OCI-M2 (cell line): ENCODE measurements around the gene PGS1.
"Not testable (repeated sequence)": the region's sequence is repeated elsewhere in the genome, so short reads cannot be mapped to it uniquely, and the experiment has no call there.

Experiments used
- DNase-seq: peaks from one replicate; lab custom pipeline; 2025; ENCODE audit not compliant: unreplicated experiment; lab: John Stamatoyannopoulos, UW

PGS1 gene

GRCh38 chr17:78441271-78441971 lies 63.0 kb downstream of the PGS1 start:
- no peak for DNase-seq

- no peak for DNase-seq
Measured at GRCh38 chr17:78442648-78443218, 64.3 kb downstream of the PGS1 start.

- DNase-seq = no peak
Measured at GRCh38 chr17:78444392-78444791, 65.9 kb downstream of the PGS1 start.

GRCh38 chr17:78446833-78447232 lies 68.4 kb downstream of the PGS1 start:
- no peak for DNase-seq

GRCh38 chr17:78448356-78448993 lies 70.0 kb downstream of the PGS1 start:
- DNase-seq = no peak

DNA sequence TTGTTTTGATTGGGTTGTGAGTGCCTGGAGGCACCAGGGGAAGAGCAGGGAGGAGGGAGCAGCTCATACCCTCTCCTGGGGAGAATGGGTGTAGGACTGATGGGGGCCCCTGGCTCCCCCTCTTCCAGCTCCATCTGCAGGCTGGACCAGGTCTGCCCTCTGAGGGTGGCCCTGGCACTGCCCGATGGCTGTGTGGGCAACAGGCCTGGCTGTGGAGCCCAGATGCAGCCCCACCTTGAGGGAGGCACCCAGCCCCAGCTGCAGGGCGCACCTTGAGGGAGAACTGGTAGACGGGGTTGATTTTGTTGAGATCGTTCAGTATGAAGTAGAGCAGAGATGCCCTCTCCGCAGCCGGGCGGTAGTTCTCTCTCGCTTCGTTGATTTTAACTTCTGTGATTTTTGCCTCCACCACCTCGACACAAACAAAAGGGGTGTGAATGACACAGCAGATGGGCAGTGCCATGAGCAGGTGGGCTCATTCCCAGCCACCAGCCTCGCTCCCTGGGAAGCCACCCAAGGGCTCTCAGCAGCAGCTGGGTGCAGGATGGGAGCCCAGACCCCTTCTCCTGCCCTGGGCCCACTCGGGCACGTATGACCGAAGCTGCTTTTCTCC lies 71.6 kb downstream of the PGS1 start:
- no peak for DNase-seq

- no peak for DNase-seq
Measured at GRCh38 chr17:78450696-78451345, 72.4 kb downstream of the PGS1 start.

GRCh38 chr17:78451753-78452152 lies 73.3 kb downstream of the PGS1 start:
- no peak for DNase-seq

GRCh38 chr17:78454346-78454745 lies 75.9 kb downstream of the PGS1 start:
- DNase-seq = no peak

DNA sequence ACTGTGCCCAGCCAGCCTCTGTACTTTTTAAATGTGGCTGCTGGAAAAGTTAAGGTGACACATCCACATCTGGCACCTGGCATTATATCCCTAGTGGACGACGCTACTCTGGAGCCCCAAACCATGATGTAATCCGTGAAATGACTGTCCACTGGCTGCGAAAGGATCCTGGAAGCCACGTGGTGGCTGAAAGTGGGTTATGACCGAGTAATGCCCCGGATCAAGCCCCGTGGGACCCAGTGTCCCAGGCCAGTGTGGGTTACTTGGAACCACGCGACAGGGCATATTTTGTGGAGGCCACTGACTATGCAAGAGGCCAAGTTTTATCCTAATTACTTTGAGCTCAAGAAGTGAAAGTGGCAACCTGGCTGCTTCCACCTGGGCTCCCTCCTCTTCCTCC lies 79.6 kb downstream of the PGS1 start:
- no peak for DNase-seq

GRCh38 chr17:78458736-78459335 lies 80.4 kb downstream of the PGS1 start:
- DNase-seq = no peak

DNA sequence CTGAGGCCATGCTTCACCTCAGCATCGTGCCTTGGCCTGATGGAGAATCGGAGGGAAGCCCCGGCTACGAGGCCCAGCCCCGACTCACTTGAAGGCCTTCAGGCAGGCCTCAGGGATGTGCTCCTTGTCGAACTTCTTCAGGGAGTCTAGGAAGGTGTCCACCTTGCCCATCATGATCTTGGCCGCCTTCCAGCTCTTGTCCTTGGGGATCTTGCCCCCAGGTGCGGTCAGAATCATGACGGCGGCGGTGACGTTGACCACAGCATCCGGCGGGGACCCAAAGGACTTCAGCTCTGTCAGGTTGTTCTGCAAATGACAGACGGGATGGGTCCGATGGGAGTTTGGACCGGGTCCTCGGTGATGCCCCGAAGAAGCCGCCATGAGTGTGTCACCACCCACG lies 81.2 kb downstream of the PGS1 start:
- DNase-seq = no peak

DNA sequence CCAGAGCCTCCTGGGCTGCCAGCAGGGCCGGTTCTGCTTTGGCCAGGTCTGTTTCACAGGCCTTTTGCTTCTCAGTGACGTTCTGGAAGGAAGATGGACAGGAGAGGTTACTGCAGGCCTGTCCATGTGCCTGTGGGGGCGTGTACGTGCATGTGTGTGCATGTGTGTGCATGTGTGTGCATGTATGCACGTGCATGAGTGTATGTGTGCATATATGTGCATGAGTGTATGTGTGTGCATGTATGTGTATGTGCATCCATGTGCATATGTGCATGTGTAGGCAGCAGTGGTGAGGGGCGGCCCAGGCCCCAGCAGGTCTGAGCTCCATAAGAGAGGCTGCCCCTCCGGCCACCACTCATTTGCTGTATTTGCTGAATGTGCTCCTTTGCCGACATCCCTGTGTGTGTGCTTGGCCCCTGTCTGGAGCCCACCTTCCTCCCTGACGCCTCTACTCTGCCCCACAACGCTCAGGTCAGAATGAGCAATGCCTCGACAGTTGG lies 81.8 kb downstream of the PGS1 start:
- no peak for DNase-seq

DNA sequence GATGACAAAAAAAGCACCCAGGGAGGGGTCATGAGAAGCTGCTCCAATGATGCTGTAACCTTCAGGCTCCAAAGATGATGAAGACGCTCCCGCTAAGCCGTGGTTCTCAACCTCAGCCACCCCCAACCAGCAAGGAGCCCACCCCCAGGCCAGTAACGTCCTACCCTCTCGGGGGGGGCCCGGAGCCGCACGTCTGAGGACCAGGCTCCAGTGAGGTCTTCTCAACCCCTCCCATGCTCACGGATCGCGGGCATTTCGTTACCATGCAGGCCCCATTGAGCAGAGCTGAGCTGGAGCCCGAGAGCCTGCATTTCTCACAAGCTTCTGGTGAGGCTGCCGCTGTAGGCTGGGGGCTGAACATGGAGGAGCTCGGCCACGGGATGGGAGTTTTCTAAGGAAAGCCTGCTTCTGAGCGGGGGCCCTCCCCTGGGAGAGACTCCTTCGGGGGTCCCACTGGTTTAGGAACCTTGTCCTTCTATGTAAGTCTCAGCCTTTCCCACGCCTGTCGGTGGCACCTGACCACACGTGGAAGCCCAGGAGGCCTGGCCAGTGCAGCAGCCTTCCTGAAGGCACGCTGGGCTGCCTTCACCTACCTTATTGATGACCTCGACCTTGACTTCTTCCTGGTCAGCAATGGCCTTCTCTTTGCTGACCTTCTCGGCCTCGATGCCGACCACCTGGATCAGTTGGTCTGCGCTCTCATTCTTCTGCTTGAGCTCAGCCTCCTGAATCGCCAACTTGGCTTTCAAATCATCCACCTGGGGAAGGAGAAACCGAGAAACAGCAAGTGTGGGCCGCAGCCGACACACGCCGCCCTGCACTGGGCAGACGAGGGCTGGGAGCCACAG lies 82.7 kb downstream of the PGS1 start:
- DNase-seq = no peak

DNA sequence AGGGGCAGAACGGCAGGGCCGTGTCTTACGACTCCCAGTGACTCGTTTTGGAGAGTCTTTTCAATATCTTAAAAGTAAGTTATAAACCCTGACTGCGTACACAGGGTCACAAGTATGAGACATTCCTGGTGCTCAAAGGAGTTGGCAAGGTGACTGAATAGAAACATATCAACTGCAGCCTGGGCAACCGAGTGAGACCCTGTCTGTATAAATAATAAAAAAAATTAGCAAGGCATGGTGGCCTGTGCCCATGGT lies 83.3 kb downstream of the PGS1 start:
- DNase-seq = no peak

DNA sequence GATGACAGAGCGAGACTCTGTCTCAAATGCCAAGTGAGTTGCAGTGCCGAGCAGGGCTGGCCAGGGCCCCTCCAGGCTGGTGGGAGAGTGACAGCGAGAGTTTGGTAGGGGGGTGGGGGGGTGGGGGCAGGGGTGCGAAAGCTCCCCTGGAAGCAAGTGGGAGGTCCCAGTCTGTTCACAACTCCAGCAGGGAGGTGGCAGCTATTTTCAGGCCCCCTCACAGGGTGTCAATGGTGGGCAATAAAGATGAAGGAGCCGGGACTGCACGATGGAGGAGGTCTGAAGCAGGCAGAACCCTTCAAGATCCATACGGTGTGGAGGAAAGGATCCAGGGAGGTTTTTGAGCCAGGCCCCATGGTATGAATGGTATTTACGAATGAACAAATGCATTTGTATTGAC lies 83.7 kb downstream of the PGS1 start:
- no peak for DNase-seq

DNA sequence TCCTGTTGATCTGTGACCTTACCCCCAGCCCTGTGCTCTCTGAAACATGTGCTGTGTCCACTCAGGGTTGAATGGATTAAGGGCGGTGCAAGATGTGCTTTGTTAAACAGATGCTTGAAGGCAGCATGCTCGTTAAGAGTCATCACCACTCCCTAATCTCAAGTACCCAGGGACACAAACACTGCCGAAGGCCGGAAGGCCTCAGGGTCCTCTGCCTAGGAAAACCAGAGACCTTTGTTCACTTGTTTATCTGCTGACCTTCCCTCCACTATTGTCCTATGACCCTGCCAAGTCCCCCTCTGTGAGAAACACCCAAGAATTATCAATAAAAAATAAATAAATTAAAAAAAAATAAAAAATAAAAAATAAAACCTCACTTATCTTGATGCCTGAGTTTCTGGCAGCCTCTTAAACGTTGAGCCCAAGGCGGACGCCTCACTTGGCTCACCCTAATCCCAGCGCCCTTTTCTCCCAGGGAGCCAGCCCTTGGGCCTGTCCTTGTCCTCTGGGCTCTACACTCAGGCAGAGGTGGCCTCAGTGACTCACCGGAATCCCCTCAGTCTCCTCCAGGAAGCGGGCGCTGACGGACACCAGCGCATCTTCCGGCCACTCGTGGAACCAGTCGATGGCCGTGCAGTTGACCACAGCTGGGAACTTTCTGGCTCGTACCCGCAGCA lies 87.8 kb downstream of the PGS1 start:
- not testable (repeated sequence) for DNase-seq

DNA sequence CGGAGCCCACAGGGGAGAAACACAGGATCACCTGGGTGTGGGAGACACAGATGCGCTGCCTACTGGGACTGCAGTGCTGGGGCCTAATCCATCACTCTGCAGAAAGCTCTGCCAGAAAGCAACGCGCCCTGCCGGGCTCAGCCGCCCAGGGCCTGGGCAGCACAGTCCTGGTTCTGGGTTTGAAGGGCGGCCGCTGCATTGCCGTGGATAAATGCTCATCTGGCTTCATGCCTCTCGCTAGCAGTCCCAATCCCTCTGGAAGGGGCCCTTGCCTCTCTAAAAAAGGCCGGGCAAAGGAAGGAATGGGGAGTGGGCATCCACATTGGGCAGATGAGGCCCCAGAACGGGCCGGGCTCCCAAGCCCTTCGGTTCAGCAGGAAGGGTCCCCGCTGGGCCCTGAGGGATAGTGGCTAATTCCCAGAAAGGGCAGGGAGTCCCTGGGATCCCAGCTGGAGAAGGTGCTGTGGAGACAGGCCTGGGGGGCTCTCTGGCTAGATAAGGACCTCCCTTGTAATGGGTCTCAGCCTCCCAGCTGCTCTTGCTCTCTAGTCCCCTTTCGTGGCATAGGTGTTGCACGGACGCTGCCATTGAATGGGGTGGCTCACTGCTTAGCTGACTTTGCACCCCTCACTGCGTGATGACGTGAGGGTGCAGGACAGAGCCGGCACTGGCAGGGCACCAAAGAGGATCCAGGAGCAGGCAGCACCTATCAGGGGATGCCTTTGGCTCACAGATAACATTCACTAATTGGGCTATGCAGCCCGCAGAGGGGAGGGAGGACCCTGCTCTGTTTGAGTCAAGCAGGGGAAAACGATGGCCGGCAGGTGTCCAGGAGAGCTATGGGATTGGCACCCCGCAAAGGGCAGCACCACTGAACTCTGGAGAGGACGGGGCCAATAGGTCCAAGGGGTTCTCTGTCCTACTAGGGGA lies 88.6 kb downstream of the PGS1 start:
- DNase-seq = no peak

DNA sequence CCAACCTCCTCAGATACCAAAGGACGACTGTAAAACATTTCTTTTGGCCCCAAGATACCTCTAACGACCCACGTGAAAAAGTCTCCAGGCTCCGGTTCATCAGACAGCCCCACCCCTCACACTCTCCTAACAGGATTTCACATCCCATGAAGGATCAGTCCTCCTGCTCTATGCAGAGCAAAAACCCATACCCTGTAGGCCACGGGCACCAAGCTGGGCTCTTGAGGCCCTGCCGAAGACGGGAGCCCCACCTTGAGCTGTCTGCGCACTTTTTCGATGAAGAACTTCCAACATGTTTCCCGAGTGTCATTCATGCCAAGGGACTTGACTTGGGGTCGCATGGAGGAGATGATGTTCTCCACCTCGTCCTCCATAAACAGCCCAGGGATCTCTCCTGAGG lies 89.9 kb downstream of the PGS1 start:
- DNase-seq = no peak
